ENCODE data around the gene MIER3. TPM values are rescaled to one million over a fixed set of nuclear protein-coding genes. Genes with fewer than 3 reads are reported as not detected.
A peak's percentile ranks its signal among the peaks of the same experiment; 100 is the strongest.

The MIER3 gene
- total and polyA plus RNA-seq, 9 of the 15 experiments (the other 6 are each of a cell fraction or from before 2014, with no cell fraction given): 4.1 to 29.3 (median 13.0) TPM

- TF ChIP-seq KDM4B (IDR thresholded peaks at IDR 0.05; ENCODE audit: borderline replicate concordance in 2 of 2, low read depth in 1 of 2): no peak
- no peak for TF ChIP-seq FOXP4 (CRISPR knock-in tag; IDR thresholded peaks at IDR 0.05; ENCODE audit: borderline replicate concordance)
- no peak for TF ChIP-seq SMARCA5 (IDR thresholded peaks at IDR 0.05)
- no peak for TF ChIP-seq ZNF41 (CRISPR knock-in tag; conservative IDR thresholded peaks at IDR 0.05)
- TF ChIP-seq KAT8 (IDR thresholded peaks at IDR 0.05; ENCODE audit: low read depth): no peak
- no peak for TF ChIP-seq MBD2 (IDR thresholded peaks at IDR 0.05; ENCODE audit: borderline replicate concordance, low read depth)
- TF ChIP-seq RNF2 (IDR thresholded peaks at IDR 0.05): no peak
- TF ChIP-seq GATA2 (CRISPR knock-in tag; IDR thresholded peaks at IDR 0.05): peak; percentile 55; the same call in 1 of the 2 replicates
- TF ChIP-seq POLR2A (conservative IDR thresholded peaks at IDR 0.05): no peak
These were observed 50.9 kb downstream of the MIER3 start (continued) for GRCh38 chr5:56900858-56901578.

DNA sequence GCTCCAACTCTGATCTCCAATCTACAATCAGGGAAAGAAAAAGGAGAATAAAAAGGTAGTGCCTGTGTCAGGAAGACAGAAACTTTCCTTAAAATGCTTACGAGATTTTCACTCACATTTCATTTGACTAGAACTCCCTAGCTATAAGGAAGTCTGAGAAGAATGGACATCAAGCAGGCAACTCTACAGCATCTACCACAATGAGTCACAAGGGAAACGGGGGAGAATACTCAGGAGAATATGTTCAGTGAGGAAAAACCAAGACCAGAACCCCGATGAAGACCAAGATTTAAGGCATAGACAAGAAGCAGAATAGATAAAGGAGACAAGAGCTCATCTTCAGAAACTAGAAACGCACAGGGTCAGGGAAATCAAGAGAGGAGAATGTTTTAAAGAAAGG, 51.5 kb downstream of the MIER3 start:
- POLR2A ChIA-PET: no interaction called here

More for the DNA sequence above, 51.5 kb downstream of the MIER3 start:
- Histone ChIP-seq H3K9ac (ENCODE audit: insufficient read depth in 1 of 2, low read depth in 2 of 2, low read length in 2 of 2) (no peak overlapping the region), H3K9me1 (ENCODE audit: control insufficient read depth, insufficient read depth, low read length) (no peaks in the 10 kb centered on the region), H3K79me2 (ENCODE audit: control insufficient read depth, insufficient read depth, low read length) (no peaks in the 10 kb centered on the region), H4K20me1 (replicated peaks; ENCODE audit: control insufficient read depth, insufficient read depth, low read length) (no peaks in the 10 kb centered on the region), H3K4me3 (no peak overlapping the region), H3K9me3 (replicated peaks; ENCODE audit: control insufficient read depth, insufficient read depth, low read depth, low read length) (no peaks in the 10 kb centered on the region), H3K27me3 (ENCODE audit: control insufficient read depth in 2 of 2, insufficient read depth in 2 of 2, low read length in 2 of 2) (no peaks in the 10 kb centered on the region), H3K4me2 (ENCODE audit: insufficient read depth, low read length) (no peak overlapping the region), H3K36me3 (ENCODE audit: control insufficient read depth, insufficient read depth, low read length) (no peaks in the 10 kb centered on the region; the same call in 2 of the 3 replicates), H2AFZ (ENCODE audit: low read depth, low read length) (no peak overlapping the region), H3K27ac (ENCODE audit: extremely low read depth, low read depth, low read length) (no peak overlapping the region), H3K4me1 (replicated peaks in 1 of 2; ENCODE audit: control insufficient read depth in 2 of 2, insufficient read depth in 2 of 2, low read length in 2 of 2) (no peaks in the 10 kb centered on the region)
- ATAC-seq (peak; percentile 40), DNase-seq (ENCODE audit: extremely low read depth in 1 of 4, low spot score in 3 of 4) (no peak), FAIRE-seq (no peak)
- WGBS (ENCODE audit: insufficient coverage, low coverage, missing lambda C conversion rate): 6% methylated on average over 4 of the region's 4 CpGs
- BruUV-seq (replicated peaks): no TSS peak
- CTCF ChIA-PET (ENCODE audit: low intra/inter-chr PET ratio): interaction anchor here (0.5 to 2.6 kb wide), 5 partner anchors 237 to 1562 kb away, joined by 3 to 21 read pairs (median 6); no protein-coding TSS in a partner anchor
- TF ChIP-seq FOSL1 (tag; conservative IDR thresholded peaks at IDR 0.05) (0 out of 2 replicates have a peak, but pooled peaks have one; percentile 18), POU5F1 (IDR thresholded peaks at IDR 0.05; ENCODE audit: borderline replicate concordance, low read depth, low read length, partially characterized antibody) (no peak)
- in situ Hi-C loops (cut with MboI) (loop anchor here (5.0 kb wide), 2 partner anchors 237 to 327 kb away; no protein-coding TSS in a partner anchor), intact Hi-C loops (cut with micrococcal nuclease) (loop anchor here (2.0 to 10.0 kb wide), 4 partner anchors 84 to 320 kb away; no protein-coding TSS in a partner anchor)
